GM21526 (cell line): ENCODE measurements around the gene NPBWR2.

Experiments used
- ATAC-seq: cut with Tn5 transposase; IDR thresholded peaks from one replicate; pipeline ENCODE4 v1.9.1; 2021; ENCODE audit warnings: moderate library complexity; ENCODE audit not compliant: unreplicated experiment, low FRiP score

NPBWR2 gene

GRCh38 chr20:64076061-64076997 lies 31.0 kb downstream of the NPBWR2 start:
- no peak for ATAC-seq

GRCh38 chr20:64075556-64075955 lies 31.8 kb downstream of the NPBWR2 start:
- no peak for ATAC-seq

GRCh38 chr20:64074963-64075362 lies 32.4 kb downstream of the NPBWR2 start:
- no peak for ATAC-seq

- no peak for ATAC-seq
These were observed 33.1 kb downstream of the NPBWR2 start for GRCh38 chr20:64074184-64074789.

- ATAC-seq: no peak
These were observed 33.7 kb downstream of the NPBWR2 start for GRCh38 chr20:64073476-64074183.

- no peak for ATAC-seq
These were observed 34.8 kb downstream of the NPBWR2 start for GRCh38 chr20:64072498-64073063.

- ATAC-seq: no peak
These were observed 35.7 kb downstream of the NPBWR2 start for GRCh38 chr20:64071341-64072332.

GRCh38 chr20:64070244-64070993 lies 36.9 kb downstream of the NPBWR2 start:
- ATAC-seq: no peak

GRCh38 chr20:64069614-64070243 lies 37.6 kb downstream of the NPBWR2 start:
- ATAC-seq: no peak

GRCh38 chr20:64069209-64069613 lies 38.2 kb downstream of the NPBWR2 start:
- no peak for ATAC-seq

- no peak for ATAC-seq
These were observed 38.8 kb downstream of the NPBWR2 start for GRCh38 chr20:64068386-64069208.

- no peak for ATAC-seq
These were observed 39.5 kb downstream of the NPBWR2 start for GRCh38 chr20:64067733-64068307.

GRCh38 chr20:64067005-64067632 lies 40.2 kb downstream of the NPBWR2 start:
- no peak for ATAC-seq

- ATAC-seq: no peak
These were observed 41.4 kb downstream of the NPBWR2 start for GRCh38 chr20:64065974-64066343.

- no peak for ATAC-seq
These were observed 42.0 kb downstream of the NPBWR2 start for GRCh38 chr20:64065062-64065973.

- no peak for ATAC-seq
These were observed 43.1 kb downstream of the NPBWR2 start for GRCh38 chr20:64064145-64064698.
